Fibroblast of lung (primary cell): ENCODE measurements around the gene EWSR1.

Experiments used
- CTCF ChIP-seq, 2 donors: IDR thresholded peaks in 1 of 2; conservative IDR thresholded peaks in 1 of 2; 1 replicate in 1 of 2; 2 replicates in 1 of 2; pipeline ENCODE4 v1.5.1; 2011 to 2012; ENCODE audit warnings: low read length in 2 of 2, control low read depth in 1 of 2, inconsistent platforms in 1 of 2, low read depth in 1 of 2, mild to moderate bottlenecking in 1 of 2
- EZH2 ChIP-seq: IDR thresholded peaks from 2 replicates; pipeline ENCODE4 v1.5.1; 2012; ENCODE audit warnings: low read length, control low read depth, mild to moderate bottlenecking; ENCODE audit errors: missing control alignments

GRCh38 chr22:29301716-29302401, 33.8 kb downstream of the EWSR1 start:
- no peak for TF ChIP-seq CTCF (conservative IDR thresholded peaks at IDR 0.05 in 1 of 2, IDR thresholded peaks at IDR 0.05 in 1 of 2; ENCODE audit: low read depth in 1 of 2, low read length in 2 of 2)
- TF ChIP-seq EZH2: no peak
